ENCODE measurements around the gene TRPC4AP.
A peak's percentile ranks its signal among the peaks of the same experiment; 100 is the strongest.
"Not testable (repeated sequence)": the region's sequence is repeated elsewhere in the genome, so short reads cannot be mapped to it uniquely, and the experiment has no call there.

Gene TRPC4AP

DNA sequence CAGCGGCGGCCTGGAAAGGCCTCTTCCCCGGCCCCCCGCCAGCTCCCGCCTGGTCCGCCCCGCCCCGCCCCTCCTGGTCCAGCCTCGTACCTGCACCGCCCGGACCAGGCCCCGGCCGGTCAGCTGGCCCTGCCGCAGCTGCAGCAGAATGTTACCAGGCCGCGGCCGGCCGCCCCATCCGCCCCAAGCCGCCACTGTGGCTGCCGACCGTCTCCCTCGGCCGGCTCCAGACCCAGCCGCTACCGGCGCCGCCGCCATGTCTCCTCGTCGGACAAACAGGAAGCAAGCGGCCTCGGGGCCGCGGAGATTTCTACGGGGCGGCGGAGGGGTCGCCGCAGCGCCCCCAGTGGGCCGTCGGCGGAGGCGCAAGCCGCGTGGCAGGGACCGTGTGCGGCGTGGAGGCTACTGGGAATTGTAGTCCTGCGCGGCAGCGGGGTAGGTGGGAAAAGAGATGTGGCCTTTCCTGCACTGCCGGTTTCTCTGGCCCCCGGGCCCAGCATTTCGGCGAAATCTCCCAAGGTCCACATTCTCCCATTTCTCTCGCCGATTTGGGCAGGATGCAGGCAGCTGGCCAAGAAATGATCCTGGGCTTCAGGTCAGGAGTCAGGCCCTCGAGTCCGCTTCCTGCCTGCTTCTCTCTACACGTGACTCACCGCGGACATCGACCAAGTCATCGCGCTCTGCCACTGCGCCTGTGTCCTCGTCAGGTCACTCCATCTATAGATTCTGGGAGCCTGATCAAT is at the start of gene TRPC4AP:
TRPC4AP (minus strand) TSS at position 284 of the 743 bp plus-strand sequence; CDS start at position 258, 26 bp downstream.
- peak; percentile 88 for DNase-seq

DNA sequence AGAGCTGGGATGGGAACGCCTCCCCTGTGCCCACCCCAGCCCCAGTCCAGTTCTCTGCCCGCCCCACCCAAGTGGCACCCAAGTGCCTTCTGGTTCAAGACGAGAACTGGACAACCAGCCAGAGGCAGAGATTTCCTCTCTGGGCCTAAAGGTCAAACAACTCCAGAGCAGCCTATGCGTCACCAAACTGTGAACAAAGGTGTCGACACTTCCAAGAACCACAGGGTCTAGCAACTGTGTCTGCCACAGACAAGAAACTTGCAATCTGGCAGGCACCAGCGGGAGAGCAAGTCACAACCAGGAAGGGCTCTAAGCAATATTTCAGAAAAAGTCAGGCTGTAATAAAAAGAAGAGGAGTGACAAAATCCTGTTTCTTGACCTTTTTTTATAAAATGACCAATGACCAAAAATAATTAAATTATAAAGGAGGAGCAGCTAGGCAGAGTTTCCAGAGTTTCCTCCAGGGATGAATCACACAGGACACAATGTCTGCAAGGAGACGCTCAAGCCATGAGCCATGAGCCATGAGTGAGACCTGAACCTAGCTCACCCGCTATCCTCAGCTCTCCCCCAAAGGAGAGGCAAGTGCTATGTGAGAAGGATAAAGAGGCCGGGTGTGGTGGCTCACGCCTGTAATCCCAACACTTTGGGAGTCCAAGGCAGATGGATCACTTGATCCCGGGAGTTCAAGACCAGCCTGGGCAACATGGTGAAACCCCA is 43.4 kb upstream of the TRPC4AP start:
- DNase-seq, result no peak

DNA sequence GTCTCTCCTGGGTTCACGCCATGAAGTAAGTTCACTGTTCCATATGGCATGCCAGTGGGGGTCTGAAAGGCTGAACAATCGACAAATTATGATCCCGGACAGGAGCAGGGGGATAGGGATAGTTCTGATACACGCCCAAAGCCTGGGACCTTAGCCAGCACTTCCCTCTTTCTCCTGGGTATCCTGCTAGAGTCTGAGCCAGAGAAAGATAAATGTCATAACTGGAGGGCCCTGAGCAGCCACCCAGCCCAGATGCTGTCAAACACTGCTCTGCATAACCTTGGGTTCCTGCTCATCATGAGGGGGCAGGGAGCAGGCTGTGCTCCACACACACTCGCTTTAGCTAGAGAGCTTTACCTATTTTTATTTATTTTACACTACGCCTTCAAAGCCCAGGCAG is 42.3 kb upstream of the TRPC4AP start:
- no peak for DNase-seq

DNA sequence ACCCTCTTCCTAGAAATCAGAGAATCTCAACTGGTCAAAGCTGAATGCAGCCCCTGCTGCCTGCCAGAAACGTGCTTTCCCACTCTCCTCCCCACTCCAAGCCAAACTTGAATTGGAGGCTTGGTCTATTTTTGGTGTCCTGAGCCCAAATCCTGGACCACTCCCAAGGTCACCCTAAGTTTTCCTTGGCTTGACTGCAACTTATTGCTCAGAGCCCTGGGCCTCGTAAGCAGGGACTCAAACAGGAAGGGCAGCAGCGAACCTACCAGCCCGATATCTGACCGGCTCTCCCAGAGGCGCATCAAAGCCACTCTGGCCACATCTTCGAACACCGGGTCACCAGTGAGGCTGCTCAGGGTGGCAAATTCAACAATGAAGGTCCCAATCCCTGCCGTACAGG is 41.9 kb upstream of the TRPC4AP start:
- no peak for DNase-seq

GRCh38 chr20:35133735-35134134 is 41.1 kb upstream of the TRPC4AP start:
- no peak for DNase-seq

GRCh38 chr20:35133031-35133430 is 40.4 kb upstream of the TRPC4AP start:
- DNase-seq, result no peak

- no peak for DNase-seq
Measured at GRCh38 chr20:35131934-35132333, 39.3 kb upstream of the TRPC4AP start.

- no peak for DNase-seq
Measured at GRCh38 chr20:35129647-35130069, 37.1 kb upstream of the TRPC4AP start.

DNA sequence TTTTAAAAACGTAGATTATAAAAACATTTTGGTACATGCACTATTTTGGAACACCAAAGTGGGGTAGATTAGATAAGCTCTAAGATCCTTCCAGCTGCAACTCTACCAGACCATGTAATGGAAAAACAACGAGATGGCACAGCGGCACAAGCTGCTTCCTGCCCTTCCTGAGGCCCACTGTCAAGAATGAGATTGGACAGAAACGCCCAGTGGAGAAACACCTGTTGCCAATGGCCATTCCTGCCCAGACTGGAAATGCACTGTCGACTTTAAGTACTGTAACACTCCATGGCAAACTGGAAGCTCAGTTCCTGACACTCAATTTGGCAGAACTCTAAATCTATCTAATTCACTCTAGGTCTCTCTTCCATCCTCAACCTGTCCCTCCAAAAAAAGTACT is 33.1 kb upstream of the TRPC4AP start:
- DNase-seq, result no peak

- no peak for DNase-seq
Measured at GRCh38 chr20:35122756-35123405, 30.3 kb upstream of the TRPC4AP start.

- no peak for DNase-seq
Measured at GRCh38 chr20:35121186-35121585, 28.6 kb upstream of the TRPC4AP start.

DNA sequence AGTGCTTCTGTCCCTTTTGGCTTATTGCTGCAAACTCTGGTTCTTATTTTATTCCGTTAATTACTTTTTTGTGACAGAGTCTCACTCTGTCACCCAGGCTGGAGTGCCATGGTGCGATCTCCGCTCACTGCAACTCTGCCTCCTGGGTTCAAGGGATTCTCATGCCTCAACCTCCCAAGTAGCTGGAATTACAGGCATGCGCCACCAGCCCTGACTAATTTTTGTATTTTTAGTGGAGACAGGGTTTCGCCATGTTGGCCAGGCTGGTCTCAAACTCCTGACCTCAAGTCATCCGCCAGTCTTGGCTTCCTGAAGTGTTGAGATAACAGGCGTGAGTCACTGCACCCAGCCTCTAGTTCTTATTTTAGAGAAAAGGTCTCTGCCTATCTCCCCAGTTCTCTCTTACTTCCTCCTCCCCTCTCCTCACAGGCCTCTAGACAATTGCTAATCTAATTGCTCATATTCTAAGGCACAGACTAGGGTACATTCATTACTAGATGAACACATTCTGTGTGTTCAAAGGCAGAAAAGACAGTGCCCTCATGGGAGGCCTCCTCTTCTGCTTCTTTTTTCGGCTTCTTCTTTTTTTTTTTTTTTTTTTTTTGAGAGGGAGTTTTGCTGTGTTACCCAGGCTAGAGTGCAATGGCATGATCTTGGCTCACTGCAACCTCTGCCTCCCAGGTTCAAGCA is 27.6 kb upstream of the TRPC4AP start:
- DNase-seq, result peak; percentile 16

- no peak for DNase-seq
Measured at GRCh38 chr20:35117629-35118028, 25.0 kb upstream of the TRPC4AP start.

- no peak for DNase-seq
Measured at GRCh38 chr20:35117196-35117595, 24.6 kb upstream of the TRPC4AP start.

- no peak for DNase-seq
Measured at GRCh38 chr20:35116258-35116657, 23.7 kb upstream of the TRPC4AP start.

DNA sequence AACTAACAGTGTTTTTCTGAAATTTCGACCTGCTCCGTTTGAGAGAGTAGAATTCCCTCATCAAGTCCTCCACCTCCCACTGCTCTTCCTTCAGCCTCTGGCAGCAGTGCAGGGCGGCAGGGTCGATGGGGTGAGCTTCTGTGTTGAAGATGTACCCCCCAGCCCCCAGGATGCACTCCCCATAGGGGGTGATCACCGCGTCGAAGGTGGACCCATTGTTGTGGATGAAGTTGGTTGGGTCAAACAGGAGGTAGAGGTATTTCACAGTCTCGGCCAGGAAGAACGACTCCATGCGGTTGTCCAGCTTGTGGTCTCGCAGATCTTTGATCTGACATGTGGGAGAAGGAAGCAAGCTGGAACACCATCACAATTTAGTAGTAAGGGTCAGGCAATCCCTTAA is 23.0 kb upstream of the TRPC4AP start:
- DNase-seq, result no peak

- not testable (repeated sequence) for DNase-seq
Measured at GRCh38 chr20:35112276-35112675, 19.7 kb upstream of the TRPC4AP start.

DNA sequence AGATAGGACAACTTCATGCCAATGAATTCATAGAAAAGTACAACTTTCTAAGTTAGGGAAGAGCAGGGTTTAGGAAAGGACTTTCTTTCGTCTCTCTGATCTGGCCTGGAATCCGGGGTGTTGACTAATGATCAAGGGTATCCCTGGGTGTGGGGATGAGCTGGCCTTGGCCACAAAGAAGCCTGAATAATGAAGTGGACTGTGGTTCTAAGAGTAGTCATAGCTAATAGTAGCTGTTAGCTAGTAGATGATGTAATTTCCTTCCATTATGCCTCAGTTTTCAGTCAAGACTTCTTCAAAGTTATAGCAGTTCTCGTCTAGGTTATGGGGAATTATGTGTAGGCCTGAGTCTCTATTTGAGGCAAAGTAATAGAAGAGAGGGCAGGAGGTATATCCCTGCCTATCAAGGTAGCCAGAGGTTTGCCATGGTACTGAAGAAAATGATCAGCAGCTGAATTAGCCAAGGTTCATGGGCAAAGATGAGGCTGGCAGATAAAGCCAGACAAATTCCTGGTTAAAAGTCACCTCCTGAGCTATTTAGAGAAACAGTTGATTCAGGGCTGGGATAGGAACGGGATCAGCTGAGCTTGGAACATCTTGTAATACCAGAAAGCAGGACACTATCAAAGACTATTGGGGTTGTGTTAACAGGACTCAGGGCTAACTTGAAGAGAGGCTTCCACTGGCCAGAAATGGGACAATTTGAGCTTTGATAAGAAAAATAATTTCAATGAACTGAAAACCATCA is 18.7 kb upstream of the TRPC4AP start:
- DNase-seq, result no peak

GRCh38 chr20:35108921-35109320 is 16.3 kb upstream of the TRPC4AP start:
- no peak for DNase-seq

GRCh38 chr20:35106827-35107380 is 14.3 kb upstream of the TRPC4AP start:
- no peak for DNase-seq

- no peak for DNase-seq
Measured at GRCh38 chr20:35104685-35105295, 12.2 kb upstream of the TRPC4AP start.

DNA sequence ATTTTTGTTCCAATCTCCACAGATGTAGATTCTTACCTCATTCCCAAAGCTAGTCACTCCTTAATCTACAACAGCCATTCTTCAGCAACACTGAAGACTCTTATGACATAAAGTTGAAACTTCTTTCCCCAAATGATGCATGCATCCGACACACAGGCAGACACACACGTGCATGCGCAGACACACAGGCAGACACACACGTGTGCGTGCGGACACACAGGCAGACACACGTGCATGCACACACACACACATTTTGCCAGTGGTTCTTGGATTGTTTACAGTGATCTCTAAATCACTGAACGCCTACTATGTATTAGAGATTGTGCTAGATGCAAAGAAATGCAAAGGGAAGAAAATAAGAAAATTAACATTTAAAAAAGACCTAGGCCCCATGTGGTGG is 9.0 kb upstream of the TRPC4AP start:
- DNase-seq, result no peak

All from stimulated activated CD4-positive, alpha-beta T cell treated with anti-CD3 and anti-CD28 coated beads, Interleukin-1b, Interleukin-23, amount 100 ng/mL, for 48 hours (primary cell).